Left ventricle myocardium superior (tissue), 1 donor: ENCODE results near the gene EHMT1. TPM values are rescaled to one million over a fixed set of nuclear protein-coding genes. Genes with fewer than 3 reads are reported as not detected.

ENCODE experiments used
- ATAC-seq: fragments of 200-7000 bp; cut with Tn5 transposase; one replicate; pipeline ENCODE4 v1.9.1; 2020; ENCODE audit warnings: mild to moderate bottlenecking, moderate library complexity
- DNase-seq: peaks from one replicate; pipeline ENCODE4 v3.0.0-alpha.2; 2020
- intact Hi-C: fragments of 100-400 bp; cut with micrococcal nuclease; formaldehyde crosslinking; loops from one replicate; pipeline ENCODE4 v1.11.0; 2022
- total RNA-seq: library from RNA; stranded (reverse); fragmentation: NEBNext Ultra II Directional; extraction: Animal tissue kit (Norgen Biotek cat#: 25700); gene quantifications from one replicate; pipeline ENCODE4 v1.2.1, GENCODE V29; 2021
- donor health status: DM: no; HTN: yes; CAD: no; lungs with severe emphysema.

The EHMT1 gene
- total RNA-seq, 1 donor from 2014 or later, result 37.0 TPM

DNA sequence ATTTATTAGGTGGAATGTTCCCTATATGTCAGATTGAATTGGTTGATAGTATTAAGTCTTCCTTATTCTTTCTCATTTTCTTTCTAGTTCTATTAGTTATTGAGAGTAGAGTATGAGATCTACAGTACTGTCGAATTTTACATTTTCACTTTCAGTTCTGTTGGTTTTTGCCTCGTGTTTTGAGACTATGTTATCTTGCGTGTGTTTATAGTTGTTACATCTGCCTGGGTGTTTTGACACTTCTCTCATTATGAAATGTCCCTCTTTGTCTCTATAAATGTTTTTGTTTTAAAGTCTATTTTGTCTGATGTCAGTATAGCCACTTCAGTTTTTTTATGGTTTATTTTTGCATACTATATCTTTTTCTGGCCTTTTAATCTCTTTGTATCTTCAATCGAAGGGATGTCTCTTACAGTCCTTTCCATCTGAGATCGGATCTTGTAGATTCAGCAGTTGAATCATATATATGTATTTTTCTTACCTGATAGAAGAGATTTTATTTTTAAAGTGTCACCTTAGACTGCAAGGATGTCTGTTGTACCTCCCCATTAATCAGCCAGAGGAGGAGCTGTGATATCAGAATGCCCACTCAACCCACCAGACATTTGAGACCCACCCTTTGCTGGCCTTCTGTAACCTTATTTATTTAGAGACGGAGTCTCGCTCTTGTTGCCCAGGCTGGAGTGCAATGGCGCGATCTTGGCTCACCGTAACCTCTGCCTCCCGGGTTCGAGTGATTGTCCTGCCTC lies 20.7 kb downstream of the EHMT1 start:
- intact Hi-C loops, result no loop called here
- ATAC-seq (peak; percentile 48), DNase-seq (no peak)

DNA sequence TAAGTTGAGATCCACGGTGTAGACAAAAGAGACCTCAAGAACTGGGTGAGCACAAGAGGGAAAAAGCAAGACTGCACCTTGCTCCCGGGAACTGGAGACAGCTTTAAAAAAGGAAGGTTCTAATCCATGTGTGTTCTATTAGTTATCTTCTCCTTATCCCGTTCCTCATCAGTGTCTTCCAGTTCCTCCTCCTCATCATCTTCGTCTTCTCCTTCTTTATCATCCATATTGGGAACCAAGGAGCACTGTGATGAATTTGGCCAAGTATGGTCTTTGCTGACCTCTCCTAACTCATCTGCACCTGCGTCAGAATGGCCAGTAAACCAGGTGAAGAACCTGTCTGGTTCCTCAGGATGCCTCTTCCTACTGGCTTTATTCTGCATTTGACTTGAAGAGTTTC lies 22.1 kb downstream of the EHMT1 start:
- intact Hi-C loops, result no loop called here
- DNase-seq, result no peak
- no peak for ATAC-seq

DNA sequence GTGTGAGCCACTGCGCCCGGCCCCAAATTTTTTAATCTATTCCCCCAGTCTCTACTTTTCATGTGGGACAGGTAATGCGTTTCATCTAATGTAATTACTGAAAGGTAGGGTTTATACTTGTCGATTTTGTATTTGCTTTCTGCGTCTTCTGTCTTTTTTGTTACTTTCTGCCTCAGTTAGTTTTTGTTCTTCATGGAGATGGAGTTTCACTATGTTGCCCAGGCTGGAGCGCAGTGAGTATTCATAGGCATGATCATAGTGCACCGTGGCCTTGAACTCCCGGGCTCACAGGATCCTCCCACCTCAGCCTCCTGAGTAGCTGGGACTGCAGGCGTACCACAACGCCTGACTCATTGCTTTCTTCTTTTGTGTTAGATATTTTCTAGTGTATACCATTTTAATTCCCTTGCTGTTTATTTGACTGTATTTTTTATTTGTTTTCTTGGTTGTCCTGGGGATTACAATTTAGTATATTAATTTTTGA lies 23.4 kb downstream of the EHMT1 start:
- intact Hi-C loops, result no loop called here
- ATAC-seq, result no peak

DNA sequence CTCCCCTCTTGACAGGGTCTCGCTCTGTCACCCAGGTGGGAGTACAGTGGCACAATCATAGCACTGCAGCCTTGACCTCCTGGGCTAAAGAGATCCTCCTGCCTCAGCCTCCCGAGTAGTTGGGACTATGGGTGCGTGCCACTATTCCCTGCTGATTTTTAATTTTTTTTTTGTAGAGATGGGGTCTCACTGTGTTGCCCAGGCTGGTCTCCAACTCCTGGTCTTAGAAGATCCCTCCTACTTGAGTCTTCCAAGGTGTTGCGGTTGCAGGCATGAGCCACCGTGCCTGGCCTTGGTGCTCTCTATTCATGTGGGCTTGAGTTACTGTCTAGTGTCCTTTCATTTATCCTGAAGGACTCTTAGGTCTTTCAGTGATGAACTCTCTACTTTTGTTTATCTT lies 24.1 kb downstream of the EHMT1 start:
- DNase-seq (no peak), ATAC-seq (no peak)
- intact Hi-C loops, result no loop called here

More for the DNA sequence above, 23.4 kb downstream of the EHMT1 start:
- DNase-seq, result no peak

DNA sequence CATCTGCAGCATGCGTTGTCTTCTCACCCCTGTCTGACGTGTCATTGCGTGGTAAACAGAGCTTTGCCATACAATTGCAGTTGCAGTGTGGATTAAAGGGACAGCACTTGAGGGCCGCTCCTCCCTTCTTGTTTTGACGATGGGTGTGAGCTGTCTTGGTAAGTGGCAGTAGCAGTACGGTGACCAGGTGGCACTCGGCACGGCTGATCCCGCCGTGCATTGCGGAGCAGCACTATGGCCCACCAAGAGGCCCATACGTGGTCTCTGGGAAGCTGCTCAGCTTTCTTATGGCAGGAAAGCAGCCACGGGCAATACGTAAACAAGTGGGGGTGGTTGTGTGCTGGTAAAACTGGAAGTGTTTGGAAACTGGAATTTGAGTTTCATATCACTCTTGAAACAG lies 25.1 kb downstream of the EHMT1 start:
- no peak for DNase-seq
- ATAC-seq, result no peak
- intact Hi-C loops, result no loop called here

DNA sequence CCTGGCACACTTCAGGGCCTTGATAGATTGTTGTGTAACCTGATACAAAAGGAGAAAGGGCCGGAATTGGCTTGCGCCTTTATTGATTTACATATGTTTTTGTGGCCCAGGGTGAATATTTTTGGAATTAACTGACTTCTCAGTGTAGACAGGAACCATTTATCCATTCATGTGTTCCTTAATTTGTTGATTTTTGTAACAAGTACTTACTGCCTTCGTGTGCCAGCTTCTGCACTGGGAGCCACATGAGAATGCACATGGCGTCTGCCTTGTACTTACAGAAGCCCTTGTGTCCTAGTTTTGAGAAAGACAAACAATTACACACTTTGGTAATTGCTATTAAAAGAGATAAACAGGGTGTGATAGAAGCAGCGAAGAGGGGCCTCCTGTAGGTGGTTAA lies 26.4 kb downstream of the EHMT1 start:
- DNase-seq (no peak), ATAC-seq (no peak)
- intact Hi-C loops, result no loop called here

DNA sequence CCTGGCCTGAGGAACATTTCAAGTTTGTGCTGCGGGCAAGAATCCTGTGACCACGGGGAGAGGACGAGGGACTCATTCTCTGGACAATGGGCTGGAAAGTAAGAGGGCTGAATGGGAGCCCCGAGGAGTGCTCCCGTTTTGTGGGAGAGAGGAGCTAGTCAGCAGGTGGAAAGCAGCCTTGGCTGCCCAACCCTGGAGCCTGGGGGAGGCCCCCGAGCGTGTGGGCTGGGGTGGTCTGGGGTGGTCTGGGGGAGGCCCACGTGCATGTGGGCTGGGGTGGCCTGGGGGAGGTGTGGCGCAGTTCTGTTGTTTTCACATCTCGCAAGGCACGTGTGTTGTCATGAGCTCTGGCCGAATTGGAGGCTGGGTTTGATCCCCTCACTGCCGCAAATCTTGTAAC lies 27.5 kb downstream of the EHMT1 start:
- ATAC-seq (no peak), DNase-seq (no peak)
- intact Hi-C loops, result no loop called here

DNA sequence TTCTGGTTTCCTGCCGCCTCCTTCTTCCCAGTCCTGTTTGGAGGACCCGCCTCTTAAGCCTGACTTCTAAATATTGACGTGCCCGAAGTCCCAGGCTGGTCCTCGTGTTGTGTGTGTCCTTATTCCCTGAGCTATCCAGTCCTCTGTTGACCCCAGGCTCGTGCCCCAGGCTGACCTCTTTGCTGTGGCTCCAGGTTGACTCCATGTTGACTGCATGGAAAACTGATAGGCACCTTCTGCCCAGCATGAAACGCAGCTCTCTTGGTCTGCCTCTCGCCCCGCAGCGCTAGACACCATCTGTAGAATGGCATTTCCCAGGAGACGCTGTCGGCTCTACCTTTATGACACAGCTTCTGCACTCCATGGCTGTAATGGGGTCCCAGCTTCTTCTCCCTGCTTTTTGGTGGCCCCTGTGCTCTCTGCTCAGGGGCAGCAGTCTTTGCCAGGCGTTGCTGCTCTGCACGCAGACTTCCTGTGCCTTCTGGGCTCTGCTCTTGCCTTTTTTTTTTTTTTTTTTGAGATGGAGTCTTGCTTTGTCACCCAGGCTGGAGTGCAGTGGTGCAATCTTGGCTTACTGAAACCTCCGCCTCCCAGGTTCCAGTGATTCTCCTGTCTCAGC lies 28.4 kb downstream of the EHMT1 start:
- DNase-seq, result no peak
- intact Hi-C loops, result no loop called here
- no peak for ATAC-seq

DNA sequence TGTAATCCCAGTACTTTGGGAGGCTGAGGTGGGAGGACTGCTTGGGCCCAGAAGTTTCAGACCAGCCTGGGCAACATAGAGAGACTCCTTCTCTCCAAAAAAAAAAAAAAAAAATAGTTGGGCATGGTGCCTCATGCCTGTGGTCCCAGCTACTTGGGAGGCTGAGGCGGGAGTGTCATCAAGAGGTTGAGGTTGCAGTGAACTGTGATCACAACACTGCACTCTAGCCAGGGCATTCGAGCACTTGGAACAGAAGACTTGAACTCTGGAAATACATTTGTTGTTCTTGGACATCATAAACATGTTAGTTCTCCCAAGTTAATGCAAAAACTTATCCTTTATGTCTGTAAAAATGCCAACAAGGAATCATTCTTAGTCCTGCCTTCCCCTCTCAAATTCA lies 29.6 kb downstream of the EHMT1 start:
- ATAC-seq (no peak), DNase-seq (no peak)
- intact Hi-C loops, result no loop called here

DNA sequence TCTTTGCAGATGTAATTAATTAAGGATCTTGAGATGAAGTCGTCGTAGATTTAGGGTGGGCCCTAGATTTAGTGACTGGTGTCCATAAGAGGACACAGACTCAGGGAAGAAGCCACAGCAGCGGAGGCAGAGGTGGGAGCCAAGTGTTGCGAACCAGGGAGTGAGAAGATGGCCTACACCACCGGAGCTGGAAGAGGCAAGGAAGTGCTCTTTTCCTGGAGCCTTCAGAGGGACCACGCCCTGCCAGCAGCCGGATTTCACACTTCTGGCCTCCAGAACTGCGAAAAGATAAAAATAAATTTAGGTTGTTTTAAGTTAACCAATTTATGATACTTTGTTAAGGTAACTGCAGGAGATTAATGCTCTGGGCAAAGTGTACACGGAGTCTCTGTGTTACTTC lies 30.7 kb downstream of the EHMT1 start:
- intact Hi-C loops, result no loop called here
- no peak for DNase-seq
- no peak for ATAC-seq

DNA sequence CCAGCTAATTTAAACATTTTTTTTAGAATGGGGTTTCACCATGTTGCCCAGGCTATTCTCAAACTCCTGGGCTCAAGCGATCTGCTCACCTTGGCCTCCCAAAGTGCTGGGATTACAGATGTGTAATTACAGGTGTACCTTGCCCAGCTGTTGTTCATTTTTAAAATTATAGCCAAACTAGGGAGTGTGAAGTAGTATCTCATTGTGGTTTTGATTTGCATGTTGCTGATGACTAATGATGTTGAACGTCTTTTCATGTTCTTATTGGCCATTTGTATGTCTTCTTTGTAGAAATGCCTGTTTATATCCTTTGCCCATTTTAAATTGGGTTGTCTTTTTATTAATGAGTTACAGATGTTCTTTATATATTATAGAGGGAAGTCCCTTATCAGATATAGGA lies 31.5 kb downstream of the EHMT1 start:
- intact Hi-C loops, result no loop called here
- DNase-seq (no peak), ATAC-seq (no peak)

DNA sequence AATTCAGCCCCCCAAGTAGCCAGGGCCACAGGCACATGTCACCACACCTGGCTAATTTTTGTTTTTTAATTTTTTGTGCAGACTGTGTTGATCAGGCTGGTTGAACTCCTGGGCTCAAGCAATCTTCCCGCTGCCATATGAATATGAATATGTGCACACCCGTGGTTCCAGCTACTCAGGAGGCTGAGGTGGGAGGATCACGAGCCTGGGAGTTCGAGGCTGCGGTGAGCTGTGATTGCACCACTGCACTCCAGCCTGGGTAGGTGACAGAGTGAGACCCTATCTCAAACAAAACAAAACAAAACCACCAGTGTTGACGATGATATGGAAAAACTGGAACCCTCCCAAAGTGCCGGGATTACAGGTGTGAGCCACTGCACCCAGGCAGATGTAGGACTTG lies 32.0 kb downstream of the EHMT1 start:
- DNase-seq (no peak), ATAC-seq (no peak)
- intact Hi-C loops, result no loop called here

DNA sequence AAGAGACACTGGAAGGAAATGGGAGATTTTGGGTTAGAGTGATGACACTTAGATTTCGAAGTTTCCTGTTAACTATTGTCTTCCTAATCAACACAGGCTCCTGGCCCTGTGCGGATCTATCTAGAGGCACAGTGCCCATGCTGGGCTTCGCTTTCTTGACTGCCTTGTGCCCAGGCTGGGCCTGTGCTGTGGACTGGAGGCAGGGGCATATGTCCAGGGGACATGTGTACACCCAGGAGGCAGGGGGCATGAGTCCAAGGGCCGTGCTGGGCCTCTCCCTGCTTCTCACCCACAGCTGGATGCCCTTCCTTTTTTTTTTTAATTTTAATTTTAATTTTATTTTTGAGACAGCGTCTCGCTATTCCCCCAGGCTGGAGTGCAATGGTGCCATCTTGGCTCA lies 37.6 kb downstream of the EHMT1 start:
- no peak for DNase-seq
- intact Hi-C loops, result no loop called here
- no peak for ATAC-seq

DNA sequence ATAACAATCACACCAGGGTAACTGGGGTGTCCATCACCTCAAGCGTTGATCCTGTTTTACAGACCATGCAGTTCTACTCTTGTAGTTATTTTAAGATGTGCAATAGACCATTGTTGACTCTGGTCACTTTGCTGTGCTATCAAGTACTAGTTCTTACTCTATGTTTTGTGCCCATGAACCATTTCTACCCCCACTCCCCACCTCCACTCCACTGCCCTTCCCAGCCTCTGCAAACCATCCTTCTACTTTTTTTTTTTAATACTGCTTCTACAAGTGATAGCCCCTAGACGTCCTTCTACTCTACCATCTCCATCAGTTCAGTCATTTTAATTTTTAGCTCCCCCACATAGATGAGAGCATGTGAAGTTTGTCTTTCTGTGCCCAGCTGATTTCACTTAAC lies 38.8 kb downstream of the EHMT1 start:
- ATAC-seq (no peak), DNase-seq (no peak)
- intact Hi-C loops, result no loop called here

DNA sequence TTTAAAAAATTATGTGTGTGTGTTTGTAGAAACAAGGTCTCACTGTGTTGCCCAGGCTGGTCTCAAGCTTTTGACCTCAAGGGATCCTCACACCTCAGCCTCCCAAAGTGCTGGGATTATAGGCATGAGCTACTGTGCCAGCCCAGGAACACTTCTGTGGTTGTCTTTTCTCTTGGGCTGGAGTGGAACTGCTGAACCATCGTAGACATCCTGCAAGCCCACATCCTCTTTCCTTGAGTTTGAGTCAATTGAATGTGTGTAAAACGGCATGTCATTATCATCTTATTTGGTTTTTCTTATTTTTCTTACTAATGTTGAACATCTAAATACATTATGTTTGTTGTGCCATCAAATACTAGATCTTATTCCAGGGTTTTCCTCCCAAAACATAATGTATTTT lies 40.0 kb downstream of the EHMT1 start:
- ATAC-seq (no peak), DNase-seq (no peak)
- intact Hi-C loops, result no loop called here

DNA sequence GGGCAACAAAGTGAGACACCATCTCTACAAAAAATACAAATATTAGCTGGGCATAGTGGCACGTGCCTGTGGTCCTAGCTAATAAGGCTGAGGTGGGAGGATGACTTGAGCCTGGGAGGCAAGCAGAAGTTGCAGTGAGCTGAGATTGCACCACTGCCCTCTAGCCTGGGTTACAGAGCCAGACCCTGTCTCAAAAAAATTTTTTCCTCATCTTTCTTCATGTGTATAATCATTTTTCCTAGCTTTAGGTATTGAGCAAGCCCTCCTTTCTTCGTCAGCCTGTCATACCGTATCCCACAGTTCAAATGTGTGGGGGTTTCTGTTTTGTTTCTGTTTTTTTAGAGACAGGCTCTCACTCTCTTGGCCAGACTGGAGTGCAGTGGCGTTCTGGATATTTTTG lies 41.3 kb downstream of the EHMT1 start:
- no peak for DNase-seq
- intact Hi-C loops, result no loop called here
- ATAC-seq, result no peak

DNA sequence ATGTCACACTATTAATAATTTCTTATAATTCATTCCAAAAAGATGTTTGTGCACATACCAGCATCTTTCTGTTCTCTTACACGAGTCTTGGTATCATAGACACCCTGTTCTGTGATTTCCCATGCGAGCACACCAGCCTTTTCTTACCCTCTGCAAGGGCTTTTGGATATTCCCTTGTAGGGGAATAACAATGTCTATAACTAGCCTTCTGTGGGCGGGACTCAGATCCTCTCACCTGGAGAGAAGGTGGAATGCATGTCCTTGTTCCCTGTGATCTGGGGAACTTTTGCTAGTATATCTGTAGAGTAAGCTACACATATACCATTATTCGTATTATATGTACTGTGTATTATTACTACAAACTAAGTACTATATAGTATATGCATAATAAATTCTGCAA lies 44.8 kb downstream of the EHMT1 start:
- no peak for ATAC-seq
- intact Hi-C loops, result no loop called here
- DNase-seq, result no peak

DNA sequence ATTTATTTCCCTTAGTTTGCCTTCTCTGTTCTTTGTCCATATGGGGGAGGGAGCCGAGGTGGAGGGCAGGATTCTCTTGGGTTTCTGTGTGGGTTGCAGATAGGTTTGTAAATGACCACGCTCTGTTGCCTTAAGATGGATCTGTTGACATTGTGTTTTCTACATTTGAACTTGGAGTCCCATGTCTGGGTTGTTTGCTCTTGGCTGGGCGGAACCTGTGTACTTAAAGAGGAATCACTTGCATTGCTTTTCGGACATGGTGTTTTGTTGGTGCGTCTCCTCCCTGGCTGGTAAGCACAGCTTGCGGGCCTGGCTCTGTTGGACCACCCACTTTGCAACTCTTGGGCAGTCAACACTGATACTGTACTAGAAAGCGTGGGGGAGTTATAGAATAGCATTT lies 45.9 kb downstream of the EHMT1 start:
- DNase-seq (no peak), ATAC-seq (no peak)
- intact Hi-C loops, result no loop called here

DNA sequence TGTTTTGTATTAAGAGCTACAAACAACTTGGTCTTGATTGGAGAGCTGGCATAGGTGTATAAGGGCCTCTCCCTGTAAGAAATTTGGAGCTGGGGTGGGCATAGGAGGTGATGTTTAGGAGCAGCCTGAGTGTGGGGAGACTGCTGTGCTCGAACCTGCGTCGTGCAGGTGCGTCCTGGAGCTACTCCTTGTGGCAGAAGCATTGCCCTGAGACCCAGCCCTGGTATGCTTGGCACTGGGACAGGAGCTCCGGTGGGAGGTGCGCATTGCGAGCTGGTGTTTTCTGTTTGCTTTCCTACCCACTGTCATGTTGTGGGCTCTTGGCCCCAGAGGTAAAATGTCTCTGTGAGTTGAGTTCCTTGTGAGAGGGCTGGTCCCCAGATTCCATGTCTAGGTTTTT lies 46.4 kb downstream of the EHMT1 start:
- intact Hi-C loops, result no loop called here
- ATAC-seq (no peak), DNase-seq (no peak)

DNA sequence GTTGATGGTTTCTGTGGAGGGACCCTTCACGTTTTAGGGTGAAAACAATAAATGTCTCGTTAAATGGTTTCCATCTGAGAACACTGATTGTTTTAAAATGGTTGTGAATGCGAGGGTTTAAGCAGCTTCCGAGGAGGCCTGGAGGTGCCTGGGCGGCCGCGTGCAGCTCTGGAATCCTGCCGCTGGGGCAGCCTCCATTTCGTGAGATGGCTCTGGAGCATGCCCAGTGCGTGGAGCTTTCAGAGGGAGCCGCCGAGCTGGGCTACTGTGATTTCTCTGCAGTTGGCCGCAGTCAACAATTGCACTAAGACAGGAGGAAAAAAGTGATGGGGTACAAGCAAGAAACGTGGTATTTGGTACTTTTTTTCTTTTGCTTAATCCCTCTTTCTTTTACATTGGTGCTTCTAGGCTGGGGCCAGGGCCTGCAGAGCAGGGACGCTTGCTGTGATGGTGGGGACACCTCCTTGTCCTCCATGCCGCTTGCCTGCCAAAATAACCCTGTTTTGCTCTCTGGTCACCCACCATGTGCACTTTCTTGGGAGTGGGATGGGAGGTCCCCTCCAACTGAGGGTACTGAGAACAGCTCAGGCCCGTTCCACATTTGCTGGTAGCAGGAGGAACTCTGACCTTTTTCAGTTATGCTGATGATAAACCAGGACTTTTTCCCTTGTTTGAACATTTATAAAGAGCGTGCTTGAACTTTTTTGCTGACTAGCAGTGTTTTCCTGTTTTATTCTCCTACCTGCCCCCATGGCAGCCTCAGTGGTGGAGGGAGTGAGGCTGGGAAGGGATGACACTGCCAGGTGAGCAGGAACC lies 47.1 kb downstream of the EHMT1 start:
- DNase-seq (no peak), ATAC-seq (no peak)

DNA sequence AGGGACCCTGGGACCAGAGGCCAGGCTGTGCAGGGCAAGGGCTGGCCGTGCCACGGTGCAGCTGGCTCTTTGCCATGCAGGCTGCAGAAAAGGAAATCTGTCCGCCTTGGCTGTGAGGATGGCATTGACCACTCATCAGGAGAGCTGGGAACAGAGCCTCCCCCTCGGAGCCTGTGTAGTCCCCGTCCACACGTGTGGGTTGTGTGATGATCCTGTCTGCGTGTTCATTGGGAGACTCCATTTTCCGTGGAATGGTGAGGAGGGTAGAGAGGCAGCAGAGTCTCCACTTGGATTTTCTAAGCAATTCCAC lies 47.7 kb downstream of the EHMT1 start:
- intact Hi-C loops, result no loop called here
- DNase-seq, result peak; percentile 52
- ATAC-seq, result peak; percentile 36

More for the DNA sequence above, 47.1 kb downstream of the EHMT1 start:
- intact Hi-C loops, result no loop called here
